Stimulated activated CD4-positive, alpha-beta T cell treated with anti-CD3 and anti-CD28 coated beads, Interleukin-12 subunit alpha, Interleukin-12 subunit beta, amount 100 ng/mL, for 4 hours (primary cell): ENCODE measurements around the gene CRNN.
A peak's percentile ranks its signal among the peaks of the same experiment; 100 is the strongest.

Source experiments
- DNase-seq: peaks from one replicate; pipeline ENCODE4 v3.0.0-alpha.2; 2020

Gene CRNN

GRCh38 chr1:152413909-152414308, at the start of gene CRNN:
TSS of gene CRNN (minus strand) at chr1:152414263. CDS start at chr1:152412233, 2,030 bp downstream.
- DNase-seq = no peak

DNA sequence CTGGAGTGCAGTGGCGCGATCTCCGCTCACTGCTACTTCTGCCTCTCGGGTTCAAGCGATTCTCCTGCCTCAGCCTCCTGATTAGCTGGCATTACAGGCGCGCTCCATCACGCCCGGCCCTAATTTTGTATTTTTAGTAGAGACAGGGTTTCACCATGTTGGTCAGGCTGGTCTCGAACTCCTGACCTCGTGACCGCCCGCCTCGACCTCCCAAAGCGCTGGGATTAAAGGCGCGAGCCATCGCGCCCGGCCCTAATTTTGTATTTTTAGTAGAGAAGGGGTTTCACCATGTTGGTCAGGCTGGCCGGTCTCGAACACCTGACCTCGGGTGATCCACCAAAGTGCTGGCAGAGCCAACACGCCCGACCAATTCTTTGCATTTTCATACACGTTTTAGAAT, 48.6 kb upstream of the CRNN start:
- no peak for DNase-seq

- peak; percentile 40 for DNase-seq
Measured at GRCh38 chr1:152461544-152461943, 47.5 kb upstream of the CRNN start.

- DNase-seq = no peak
Measured at GRCh38 chr1:152460529-152460899, 46.5 kb upstream of the CRNN start.

- DNase-seq = peak; percentile 65
Measured at GRCh38 chr1:152459596-152460528, 45.8 kb upstream of the CRNN start.

DNA sequence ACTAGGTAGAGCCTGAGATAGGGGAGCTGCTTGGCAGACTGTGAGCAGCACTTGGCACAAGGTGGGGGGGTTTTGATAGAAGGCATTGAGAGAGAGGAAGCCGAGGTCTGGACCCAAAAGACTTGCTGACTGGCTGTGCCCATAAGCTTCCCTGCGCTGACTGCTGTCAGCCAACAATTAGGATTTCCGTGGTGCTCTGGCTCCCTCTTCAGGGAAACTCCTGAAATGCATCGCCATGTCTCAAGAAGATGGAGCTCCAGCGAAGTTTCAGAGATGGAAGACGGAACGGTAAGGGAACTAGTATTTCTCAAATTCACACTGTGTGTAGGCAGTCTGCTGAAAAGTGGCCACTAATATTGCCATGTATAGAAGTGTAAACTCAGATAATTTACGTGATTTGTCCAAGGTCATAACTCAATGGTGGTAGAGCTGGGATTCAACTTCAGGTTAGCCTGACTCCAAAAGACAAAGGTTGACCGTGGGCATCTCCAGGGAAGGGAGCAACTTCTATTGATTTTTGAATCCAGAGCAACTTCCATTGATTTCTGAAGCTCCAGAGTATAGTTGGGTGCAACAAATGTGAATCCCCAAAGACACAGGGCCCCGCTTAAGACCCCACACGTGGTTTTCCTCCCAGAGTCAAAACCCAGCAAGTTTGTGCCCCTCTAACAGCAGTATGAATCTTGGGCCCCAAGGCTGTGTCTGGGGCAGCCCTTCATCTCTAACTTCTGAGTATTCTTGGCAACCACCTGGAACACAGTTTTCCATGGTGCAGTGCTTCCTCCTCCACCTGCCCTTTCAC, 44.5 kb upstream of the CRNN start:
- DNase-seq = peak; percentile 77

DNA sequence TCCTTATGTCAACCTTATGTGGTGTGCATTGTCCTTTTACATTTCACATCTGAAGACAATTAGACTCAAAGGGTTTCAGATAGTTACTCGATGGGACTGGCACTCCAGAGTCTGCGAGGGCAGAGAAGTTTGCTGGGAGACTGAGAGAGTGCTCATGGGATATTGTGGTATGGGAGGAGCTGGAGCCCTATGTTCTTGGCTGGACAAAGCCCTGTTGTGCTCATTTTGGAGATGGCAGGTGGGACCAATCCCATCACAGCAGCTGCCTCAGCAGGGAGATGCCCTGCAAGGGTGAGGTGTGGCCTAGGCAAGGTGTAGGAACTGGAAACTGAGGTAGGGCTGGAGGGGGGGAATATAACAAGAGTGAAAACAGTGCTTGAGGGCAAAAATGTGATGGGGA, 43.5 kb upstream of the CRNN start:
- no peak for DNase-seq

DNA sequence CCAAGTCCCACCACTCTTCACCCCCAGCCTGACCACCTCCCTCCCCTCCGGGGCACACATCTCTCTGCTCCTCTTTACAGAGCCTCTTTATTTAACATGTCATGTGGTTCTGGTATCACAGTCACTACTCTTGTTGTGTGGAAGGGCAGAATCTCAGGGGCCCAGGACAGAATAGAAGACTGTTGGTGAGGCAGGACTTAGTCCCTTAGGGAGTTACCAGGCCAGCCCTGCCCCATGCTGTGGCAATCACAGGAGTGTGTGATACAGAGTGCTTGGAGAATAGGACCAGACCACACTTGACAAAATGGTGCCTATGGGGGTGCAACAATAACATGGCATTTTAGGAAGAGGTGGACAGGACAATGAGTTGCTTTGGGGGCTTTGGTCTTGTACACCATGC, 43.0 kb upstream of the CRNN start:
- no peak for DNase-seq

- no peak for DNase-seq
Measured at GRCh38 chr1:152451254-152451653, 37.2 kb upstream of the CRNN start.

GRCh38 chr1:152449661-152450060, 35.6 kb upstream of the CRNN start:
- no peak for DNase-seq

DNA sequence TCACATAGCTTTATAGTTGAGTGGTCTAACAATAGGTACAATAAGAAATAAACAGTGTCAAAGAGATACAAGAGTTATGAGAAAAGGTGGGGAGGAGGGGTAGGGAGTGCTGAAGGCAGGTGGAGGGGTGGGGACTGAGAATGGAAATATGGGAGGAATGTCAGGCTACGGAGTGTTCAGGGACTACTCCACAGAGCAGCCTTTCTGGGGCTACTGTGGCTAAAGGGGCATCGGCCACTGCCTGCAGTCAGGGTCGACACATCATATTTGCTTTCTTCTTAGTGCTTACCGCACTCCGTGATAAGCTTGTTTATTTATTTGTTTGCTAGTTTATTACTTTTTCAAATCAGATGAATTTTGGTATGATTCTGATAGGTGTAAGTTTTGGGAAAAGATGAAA, 34.4 kb upstream of the CRNN start:
- no peak for DNase-seq

- DNase-seq = no peak
Measured at GRCh38 chr1:152448095-152448494, 34.0 kb upstream of the CRNN start.

DNA sequence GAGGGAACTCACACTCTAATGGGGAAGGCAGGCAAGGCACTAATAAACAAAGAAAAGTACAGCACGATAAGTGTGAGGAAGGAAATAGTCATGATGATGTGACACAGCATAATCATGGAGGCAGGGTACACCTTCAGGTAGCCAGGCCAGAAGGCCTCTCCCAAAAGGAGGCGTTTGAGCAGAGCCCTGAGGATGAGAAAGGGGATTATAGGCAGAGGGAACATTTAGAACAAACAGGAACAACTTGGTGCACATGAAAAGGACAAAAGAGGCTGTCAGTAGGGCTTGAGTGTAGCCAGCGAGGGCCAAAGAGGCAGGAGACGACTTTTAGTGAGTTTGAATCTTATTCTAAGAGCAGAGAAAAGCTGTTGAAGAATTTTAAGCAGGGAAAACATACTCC, 33.4 kb upstream of the CRNN start:
- no peak for DNase-seq

GRCh38 chr1:152444045-152444444, 30.0 kb upstream of the CRNN start:
- no peak for DNase-seq

DNA sequence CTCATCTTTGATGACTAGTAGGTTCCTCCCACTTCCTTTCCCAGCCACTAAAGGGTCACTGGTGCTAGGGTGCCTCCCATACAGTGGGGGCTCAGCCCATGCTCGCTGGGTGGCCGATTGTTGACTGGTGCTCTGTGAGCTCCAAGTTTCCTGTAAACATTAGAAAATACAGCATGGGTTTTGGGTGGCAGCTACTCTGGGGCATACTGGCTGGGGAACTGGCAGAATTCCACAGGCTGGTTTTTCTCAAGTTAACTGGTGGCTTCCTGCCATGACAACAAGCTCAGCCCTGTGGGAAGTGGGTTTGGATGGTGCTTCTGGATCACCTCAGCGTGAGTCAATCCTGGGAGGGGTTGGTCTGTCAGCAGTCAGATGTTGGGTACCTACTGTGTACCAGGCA, 28.7 kb upstream of the CRNN start:
- no peak for DNase-seq

DNA sequence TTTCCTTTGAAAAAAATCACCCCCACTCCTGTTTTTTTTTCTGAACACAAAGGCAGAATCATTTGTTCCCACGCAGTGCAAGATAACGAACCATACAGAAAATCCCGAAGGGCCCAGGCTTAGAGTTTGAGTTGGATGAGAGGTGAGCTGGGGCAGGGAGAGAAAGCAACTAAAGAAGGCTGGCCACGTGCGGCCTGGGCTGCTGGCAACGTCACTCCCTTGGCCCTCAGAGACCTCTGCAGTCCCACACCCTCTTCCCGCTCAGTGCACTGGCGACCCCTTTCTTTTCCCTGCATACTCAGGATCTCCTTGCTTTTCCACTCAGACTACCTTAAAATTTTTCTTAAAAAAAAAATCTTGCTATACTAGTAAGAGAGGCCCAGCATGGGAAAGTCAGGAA, 28.2 kb upstream of the CRNN start:
- no peak for DNase-seq

- DNase-seq = no peak
Measured at GRCh38 chr1:152441756-152442155, 27.7 kb upstream of the CRNN start.

DNA sequence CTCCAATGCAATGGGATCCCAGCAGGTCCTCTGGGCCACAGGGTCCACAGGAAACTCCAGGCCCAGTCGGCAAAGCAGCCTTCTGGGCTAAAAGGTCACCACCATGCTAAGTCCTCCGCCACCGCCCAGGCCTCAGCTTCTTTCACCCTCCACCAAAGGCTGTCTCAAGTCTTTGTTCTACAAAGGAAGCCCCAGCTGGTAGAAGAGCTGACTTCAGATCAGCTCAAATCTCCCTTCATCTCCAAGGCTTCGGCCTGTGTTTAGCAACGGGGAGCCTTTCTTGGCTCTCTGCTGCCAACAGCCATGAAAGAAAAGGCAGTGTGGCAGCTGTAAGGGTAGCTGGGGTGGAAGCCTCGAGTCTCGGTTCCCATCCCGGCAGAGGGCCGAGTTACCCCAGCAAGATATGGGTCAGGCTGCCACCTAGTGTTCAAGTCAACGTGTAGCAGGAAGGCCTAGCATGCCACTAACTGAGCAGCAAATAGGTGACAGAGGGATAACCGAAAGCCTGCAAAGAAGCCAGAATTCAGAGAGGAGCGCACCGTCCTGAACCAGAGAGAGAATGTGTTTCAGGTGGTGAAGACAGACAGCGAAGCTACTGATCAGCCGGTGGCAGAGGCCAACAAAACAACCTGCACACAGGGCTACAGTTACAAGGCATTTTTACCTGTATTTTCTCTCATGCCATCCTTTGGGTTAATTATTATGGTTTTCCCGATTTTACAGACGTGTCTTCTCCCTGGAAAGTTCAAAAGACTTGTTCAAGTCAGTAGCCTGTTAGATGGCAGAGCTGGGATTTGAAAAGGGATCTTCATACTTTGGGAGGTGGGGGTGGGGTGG, 26.8 kb upstream of the CRNN start:
- DNase-seq = peak; percentile 55

GRCh38 chr1:152436593-152437496, 22.8 kb upstream of the CRNN start:
- DNase-seq = no peak

- DNase-seq = no peak
Measured at GRCh38 chr1:152427458-152427857, 13.4 kb upstream of the CRNN start.

- DNase-seq = no peak
Measured at GRCh38 chr1:152426731-152427130, 12.7 kb upstream of the CRNN start.

- no peak for DNase-seq
Measured at GRCh38 chr1:152419917-152420316, 5.9 kb upstream of the CRNN start.
